ENCODE data around the gene LHX8.
A peak's percentile ranks its signal among the peaks of the same experiment; 100 is the strongest.

LHX8 gene

DNA sequence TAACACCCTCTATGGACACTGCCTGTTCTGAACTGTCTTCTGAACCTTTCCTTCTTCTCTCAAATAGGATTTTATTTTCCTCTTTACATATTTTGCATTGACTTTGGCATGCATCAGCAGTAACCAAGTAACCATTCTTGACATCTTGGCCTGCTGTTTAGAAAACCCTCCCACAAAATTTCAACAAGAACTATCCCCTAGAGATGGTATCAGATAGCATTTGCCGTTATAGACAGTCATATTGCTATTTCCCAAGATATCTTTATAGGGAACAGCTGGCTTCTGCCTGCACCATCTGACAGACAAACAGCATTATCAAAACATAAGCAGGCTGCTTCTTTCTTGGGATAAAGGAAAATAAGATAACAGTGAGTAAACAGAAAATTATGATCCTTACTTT is 54.7 kb downstream of the LHX8 start:
- H3K4me3 ChIP-seq (ENCODE audit: low read length), result no peak overlapping the region
- DNase-seq (ENCODE audit: low read depth, low spot score), result no peak

DNA sequence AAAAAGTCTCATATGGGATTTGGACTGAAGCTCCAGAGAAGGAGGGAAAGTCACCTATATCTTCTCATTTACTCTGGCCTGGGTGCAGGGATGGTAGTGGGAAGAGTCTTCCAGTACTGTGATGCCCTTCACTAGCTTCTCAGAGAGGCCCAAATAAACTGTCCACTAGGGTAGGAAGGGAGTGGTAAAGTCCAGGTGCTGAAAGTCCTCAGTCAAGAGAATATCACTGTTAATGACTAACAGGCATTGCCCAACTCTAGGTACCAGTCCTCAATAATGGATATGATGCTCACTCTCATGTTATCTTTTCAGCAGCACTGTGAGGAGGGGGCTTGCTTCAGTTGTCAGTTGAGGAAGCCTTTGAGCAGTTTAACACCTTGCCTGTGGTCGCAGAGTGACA is 64.0 kb downstream of the LHX8 start:
- no peak overlapping the region for H3K4me3 ChIP-seq (ENCODE audit: low read length)
- DNase-seq (ENCODE audit: low read depth, low spot score), result no peak

DNA sequence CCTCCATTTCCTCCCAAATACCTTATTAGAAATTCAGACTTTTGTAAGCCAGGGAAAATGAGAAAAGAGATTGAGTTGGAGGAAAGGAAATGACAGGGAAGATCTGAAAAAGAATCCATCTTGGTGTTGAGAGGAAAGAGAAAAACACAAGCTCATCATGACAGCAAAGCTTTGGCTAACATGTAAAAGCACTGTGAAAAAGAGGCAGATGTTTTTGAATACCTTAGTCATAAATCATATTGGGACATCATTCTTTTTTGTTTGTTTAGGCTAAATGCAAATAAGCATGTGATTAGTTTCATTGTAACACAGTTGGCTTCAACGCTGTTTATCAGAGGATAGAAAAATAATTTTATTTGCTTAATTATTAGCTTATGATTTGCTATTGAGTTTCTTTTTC is 64.6 kb downstream of the LHX8 start:
- no peak overlapping the region for H3K4me3 ChIP-seq (ENCODE audit: low read length)
- no peak for DNase-seq (ENCODE audit: low read depth, low spot score)

DNA sequence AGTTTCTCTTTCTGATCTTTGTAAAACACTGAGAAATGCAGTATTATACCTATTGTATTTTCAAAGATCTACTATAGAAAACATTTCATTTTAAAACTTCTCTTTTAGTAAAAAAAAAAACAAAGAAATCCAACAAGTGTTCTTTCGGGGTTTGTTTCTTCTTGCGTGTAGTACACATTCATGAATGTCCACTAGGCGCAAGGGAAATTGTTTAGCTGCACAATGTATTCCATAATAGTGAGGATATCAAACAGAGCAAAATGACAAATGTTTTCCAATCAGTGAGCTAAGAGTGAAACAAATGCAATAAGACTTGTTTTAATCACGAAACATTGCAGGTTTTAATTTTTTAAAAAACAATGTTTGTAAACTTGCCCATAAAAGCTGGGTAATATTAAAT is 68.6 kb downstream of the LHX8 start:
- no peak for DNase-seq (ENCODE audit: low read depth, low spot score)
- no peak overlapping the region for H3K4me3 ChIP-seq (ENCODE audit: low read length)

DNA sequence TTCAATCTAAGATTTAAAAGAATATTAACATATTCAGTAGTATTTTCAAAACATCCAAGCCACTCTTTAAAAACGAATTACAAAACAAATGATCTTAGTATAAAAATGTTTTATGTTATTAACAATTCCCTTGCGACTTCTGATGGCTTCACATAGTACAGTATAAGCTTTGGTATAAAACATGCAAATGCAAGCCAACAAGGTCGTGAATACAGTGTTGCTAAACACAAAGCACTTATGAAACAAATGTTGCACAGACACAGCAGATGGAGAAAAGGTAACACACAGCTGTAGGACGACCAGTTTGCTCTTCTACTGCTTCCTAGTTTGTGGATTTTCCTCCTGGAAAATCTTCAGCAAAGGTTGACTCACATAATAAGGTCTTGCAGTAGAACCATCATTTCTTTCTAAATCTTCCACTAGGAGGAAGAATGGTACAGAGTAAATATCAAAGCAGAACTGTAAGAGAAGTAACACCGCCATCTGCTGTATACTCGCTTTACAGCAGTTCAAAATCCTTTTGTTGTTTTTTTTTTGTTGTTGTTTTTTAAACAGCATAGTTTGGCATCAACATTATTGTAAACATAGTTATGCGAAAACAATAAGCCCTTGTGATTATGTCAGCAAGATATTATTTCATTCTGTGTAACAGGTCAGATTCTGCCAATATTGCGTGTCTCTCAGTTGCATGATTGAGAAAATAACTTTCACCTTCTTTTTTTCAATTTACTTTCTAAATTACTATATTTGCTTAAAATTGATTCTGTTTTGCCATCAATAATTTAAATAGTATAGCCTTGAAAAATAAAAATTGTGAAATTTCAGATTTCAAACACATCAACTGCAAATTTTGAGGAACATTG is 69.5 kb downstream of the LHX8 start:
- DNase-seq (ENCODE audit: low read depth, low spot score), result peak; percentile 57
- H3K4me3 ChIP-seq (ENCODE audit: low read length), result no peak overlapping the region

DNA sequence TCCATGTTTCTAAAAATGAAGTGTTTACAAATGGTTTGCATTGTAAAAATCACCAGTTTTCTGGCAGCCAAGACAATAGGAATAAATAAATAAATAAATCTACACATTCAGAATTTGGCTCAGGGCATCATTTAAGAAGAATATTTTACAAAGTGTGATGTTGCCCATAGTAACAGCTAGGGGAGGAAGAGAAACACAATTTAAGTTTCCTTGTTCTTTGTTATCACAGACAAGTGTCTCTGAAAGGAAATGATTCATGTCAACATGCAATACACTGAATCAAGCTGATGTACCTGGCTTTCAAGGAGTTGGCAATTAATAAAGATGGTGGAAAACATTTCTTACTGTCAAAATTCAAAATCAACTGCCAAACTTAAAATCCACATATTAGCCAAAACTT is 74.7 kb downstream of the LHX8 start:
- no peak overlapping the region for H3K4me3 ChIP-seq (ENCODE audit: low read length)
- DNase-seq (ENCODE audit: low read depth, low spot score), result no peak
